H9 (cell line): ENCODE data around the gene ERCC6L2. TPM values are rescaled to one million over a fixed set of nuclear protein-coding genes. Genes with fewer than 3 reads are reported as not detected.

Experiments
- DNase-seq: peaks from one replicate; pipeline ENCODE4 v3.0.0-alpha.2; 2017
- H2AFZ ChIP-seq: one replicate; pipeline ENCODE4 v1.6.1; 2013; ENCODE audit warnings: mild to moderate bottlenecking, low read length, control low read depth, moderate library complexity
- H2AK5ac ChIP-seq: 2 replicates; pipeline ENCODE4 v1.6.1; 2013; ENCODE audit warnings: low read length, control low read depth, mixed read lengths; ENCODE audit not compliant: insufficient read length
- H2BK120ac ChIP-seq: one replicate; pipeline ENCODE4 v1.6.1; 2013; ENCODE audit warnings: low read depth, mild to moderate bottlenecking, low read length, control low read depth, inconsistent platforms; ENCODE audit not compliant: poor library complexity, severe bottlenecking
- H2BK12ac ChIP-seq: 2 replicates; pipeline ENCODE4 v1.6.1; 2013; ENCODE audit warnings: low read length, control low read depth, mixed read lengths, low read depth; ENCODE audit not compliant: insufficient read length
- H2BK15ac ChIP-seq: 2 replicates; pipeline ENCODE4 v1.6.1; 2013; ENCODE audit warnings: low read depth, low read length, control low read depth
- H2BK20ac ChIP-seq: one replicate; pipeline ENCODE4 v1.6.1; 2013; ENCODE audit warnings: low read depth, mild to moderate bottlenecking, low read length, control low read depth, inconsistent platforms; ENCODE audit not compliant: poor library complexity, severe bottlenecking
- H2BK5ac ChIP-seq: 2 replicates; pipeline ENCODE4 v1.6.1; 2013; ENCODE audit warnings: low read length, control low read depth, mixed read lengths; ENCODE audit not compliant: insufficient read length
- H3K14ac ChIP-seq: 2 replicates; pipeline ENCODE4 v1.6.1; 2013; ENCODE audit warnings: low read length, control low read depth; ENCODE audit not compliant: insufficient read depth
- H3K18ac ChIP-seq: 2 replicates; pipeline ENCODE4 v1.6.1; 2013; ENCODE audit warnings: low read depth, mild to moderate bottlenecking, mixed read lengths, low read length, control low read depth; ENCODE audit not compliant: insufficient read length
- H3K23ac ChIP-seq: 2 replicates; pipeline ENCODE4 v1.6.1; 2013; ENCODE audit warnings: low read length, control low read depth, mixed read lengths, low read depth; ENCODE audit not compliant: insufficient read length
- H3K23me2 ChIP-seq: 2 replicates; pipeline ENCODE4 v1.6.1; 2013; ENCODE audit warnings: low read depth, mild to moderate bottlenecking, mixed read lengths, low read length, control low read depth; ENCODE audit not compliant: insufficient read length, poor library complexity, severe bottlenecking
- H3K27ac ChIP-seq: 2 replicates; pipeline ENCODE4 v1.5.1; 2013; ENCODE audit warnings: low read length, control low read depth, mixed read lengths, low read depth; ENCODE audit not compliant: insufficient read length
- H3K27me3 ChIP-seq: 2 replicates; pipeline ENCODE4 v1.6.1; 2013; ENCODE audit warnings: low read length, control low read depth, inconsistent platforms; ENCODE audit not compliant: insufficient read depth
- H3K4ac ChIP-seq: 2 replicates; pipeline ENCODE4 v1.6.1; 2013; ENCODE audit warnings: low read depth, mild to moderate bottlenecking, control low read depth, inconsistent platforms, low read length, moderate library complexity
- H3K4me1 ChIP-seq: 2 replicates; pipeline ENCODE4 v1.6.1; 2013; ENCODE audit warnings: low read length, control low read depth, inconsistent platforms; ENCODE audit not compliant: insufficient read depth
- H3K4me2 ChIP-seq: 2 replicates; pipeline ENCODE4 v1.6.1; 2013; ENCODE audit warnings: low read length, control low read depth, mixed read lengths; ENCODE audit not compliant: insufficient read length, insufficient read depth
- H3K56ac ChIP-seq: 2 replicates; pipeline ENCODE4 v1.6.1; 2013; ENCODE audit warnings: low read depth, mild to moderate bottlenecking, mixed read lengths, low read length, control low read depth; ENCODE audit not compliant: insufficient read length
- H3K79me1 ChIP-seq: 2 replicates; pipeline ENCODE4 v1.6.1; 2013; ENCODE audit warnings: low read depth, mild to moderate bottlenecking, moderate library complexity, low read length, control low read depth, inconsistent platforms; ENCODE audit not compliant: insufficient read depth, poor library complexity, severe bottlenecking
- H3K79me2 ChIP-seq: 2 replicates; pipeline ENCODE4 v1.6.1; 2013; ENCODE audit warnings: low read length, control low read depth, inconsistent platforms; ENCODE audit not compliant: insufficient read depth
- H3K9ac ChIP-seq: 2 replicates; pipeline ENCODE4 v1.6.1; 2013; ENCODE audit warnings: low read length, control low read depth, mixed read lengths; ENCODE audit not compliant: insufficient read length; ENCODE audit errors: extremely low read depth
- H3K9me3 ChIP-seq: one replicate; pipeline ENCODE4 v1.6.1; 2013; ENCODE audit warnings: low read depth, low read length, inconsistent platforms; ENCODE audit not compliant: control insufficient read depth
- H3T11ph ChIP-seq: one replicate; pipeline ENCODE4 v1.6.1; 2013; ENCODE audit warnings: mild to moderate bottlenecking, low read length, control low read depth, inconsistent platforms
- H4K20me1 ChIP-seq: one replicate; pipeline ENCODE4 v1.6.1; 2013; ENCODE audit not compliant: control insufficient read depth, insufficient read length, insufficient read depth
- H4K5ac ChIP-seq: 2 replicates; pipeline ENCODE4 v1.6.1; 2013; ENCODE audit warnings: low read depth, mild to moderate bottlenecking, mixed read lengths, low read length, control low read depth; ENCODE audit not compliant: insufficient read length
- H4K8ac ChIP-seq: replicated peaks from 2 replicates; pipeline ENCODE4 v1.6.1; 2013; ENCODE audit warnings: low read length, control low read depth, mixed read lengths, low read depth; ENCODE audit not compliant: insufficient read length
- H4K91ac ChIP-seq: 2 replicates; pipeline ENCODE4 v1.6.1; 2013; ENCODE audit warnings: low read depth, mild to moderate bottlenecking, moderate library complexity, mixed read lengths, low read length, control low read depth; ENCODE audit not compliant: insufficient read length
- H3K27ac Mint-ChIP-seq, 3 experiments: 2 replicates in 2 of 3; 3 replicates in 1 of 3; pipeline ENCODE4 v1.8.0; 2020 to 2021; ENCODE audit warnings: mixed read lengths in 3 of 3, mild to moderate bottlenecking in 1 of 3, moderate library complexity in 1 of 3
- H3K27me3 Mint-ChIP-seq: 2 replicates; pipeline ENCODE4 v1.8.0; 2021; ENCODE audit warnings: low read depth, mild to moderate bottlenecking, moderate library complexity, mixed read lengths
- H3K36me3 Mint-ChIP-seq, 3 experiments: 2 replicates in 2 of 3; 3 replicates in 1 of 3; pipeline ENCODE4 v1.8.0; 2020 to 2021; ENCODE audit warnings: low read depth in 3 of 3, mixed read lengths in 3 of 3; ENCODE audit not compliant: insufficient read depth in 1 of 3
- H3K4me1 Mint-ChIP-seq, 2 experiments: 2 replicates each; pipeline ENCODE4 v1.8.0; 2020; ENCODE audit warnings: mixed read lengths in 2 of 2
- H3K4me3 Mint-ChIP-seq, 2 experiments: 2 replicates in 1 of 2; 3 replicates in 1 of 2; pipeline ENCODE4 v1.8.0; 2020 to 2021; ENCODE audit warnings: mild to moderate bottlenecking in 2 of 2, mixed read lengths in 2 of 2, moderate library complexity in 1 of 2
- H3K9me3 Mint-ChIP-seq, 2 experiments: 2 replicates in 1 of 2; 3 replicates in 1 of 2; pipeline ENCODE4 v1.8.0; 2020; ENCODE audit warnings: mild to moderate bottlenecking in 2 of 2, mixed read lengths in 2 of 2, moderate library complexity in 1 of 2
- CTCF ChIP-seq: fragments of 200-600 bp; sonication (generic); conservative IDR thresholded peaks from 3 replicates; pipeline ENCODE4 v1.8.0; 2021; ENCODE audit warnings: antibody characterized with exemption, mild to moderate bottlenecking
- WGBS: extraction: QIAGEN DNeasy Blood & Tissue Kit; methylation state at CpG from one replicate; pipeline ENCODE4 v1.1.7; 2013; ENCODE audit warnings: missing lambda C conversion rate, low lambda C conversion rate, mixed read lengths; ENCODE audit not compliant: insufficient read length; ENCODE audit errors: extremely low coverage; 5-methylcytosine and 5-hydroxymethylcytosine counted together
- total RNA-seq: library from RNA; stranded (reverse); gene quantifications from 2 replicates; pipeline ENCODE4 v1.2.1, GENCODE V29; 2021

Gene ERCC6L2
- total RNA-seq, 1 experiment from 2014 or later: 57.7 TPM

- Mint-ChIP-seq H3K27me3 (no peaks in the 10 kb centered on the region; the same call in 1 of the 2 replicates), H3K27ac (no peak overlapping the region), H3K9me3 (peaks cover 17 to 18% of the 10 kb centered on the region in 2 experiments), H3K4me3 (no peak overlapping the region), H3K36me3 (peaks cover 38 to 42% (median 41%) of the 10 kb centered on the region in 3 experiments), H3K4me1 (peaks cover 0 to 8% of the 10 kb centered on the region in 2 experiments; a peak in 3 of 4 replicates)
- Histone ChIP-seq H2BK12ac (no peak overlapping the region), H4K91ac (no peak overlapping the region), H3K4me1 (no peaks in the 10 kb centered on the region), H3K4ac (no peak overlapping the region), H2BK15ac (no peak overlapping the region), H3K23ac (no peak overlapping the region), H3K79me1 (no peaks in the 10 kb centered on the region), H4K5ac (no peak overlapping the region), H2BK5ac (no peak overlapping the region), H4K20me1 (no peaks in the 10 kb centered on the region), H3K9ac (no peak overlapping the region), H2BK20ac (no peak overlapping the region), H3K27ac (no peak overlapping the region), H2AK5ac (no peak overlapping the region), H3K18ac (no peak overlapping the region), H3K56ac (no peak overlapping the region), H3K9me3 (peaks cover 8% of the 10 kb centered on the region), H3K27me3 (no peaks in the 10 kb centered on the region), H2AFZ (no peak overlapping the region), H3K79me2 (no peaks in the 10 kb centered on the region), H3K23me2 (no peaks in the 10 kb centered on the region), H3K14ac (no peak overlapping the region), H4K8ac (no peak overlapping the region), H3K4me2 (no peak overlapping the region), H2BK120ac (no peak overlapping the region), H3T11ph (no peak overlapping the region)
- no peak for DNase-seq
- WGBS: no CpG with 5 or more reads among the region's 1 CpG
- no peak for TF ChIP-seq CTCF
These were observed 113.8 kb downstream of the ERCC6L2 start for GRCh38 chr9:95989297-95989696.
